Gastrocnemius medialis (tissue), 4 donors: ENCODE data around the gene ALPP.

ENCODE experiments used
- POLR2A ChIP-seq, 2 donors: fragments of 450-650 bp; IDR thresholded peaks; one replicate each; pipeline ENCODE4 v1.6.1; 2017; ENCODE audit warnings: antibody characterized with exemption in 2 of 2, mild to moderate bottlenecking in 2 of 2, moderate library complexity in 2 of 2
- TF ChIP-seq, protein P1 (sequence below), 5 experiments: fragments of 450-650 bp in 3 of 5; fragments of 200-600 bp in 2 of 5; sonication (generic) in 2 of 5; IDR thresholded peaks in 4 of 5; conservative IDR thresholded peaks in 1 of 5; 1 replicate in 4 of 5; 2 replicates in 1 of 5; pipeline ENCODE4 v1.5.1; 2016 to 2019; ENCODE audit warnings: antibody characterized with exemption in 5 of 5, mild to moderate bottlenecking in 3 of 5, moderate library complexity in 3 of 5

- TF ChIP-seq, protein P1, sequence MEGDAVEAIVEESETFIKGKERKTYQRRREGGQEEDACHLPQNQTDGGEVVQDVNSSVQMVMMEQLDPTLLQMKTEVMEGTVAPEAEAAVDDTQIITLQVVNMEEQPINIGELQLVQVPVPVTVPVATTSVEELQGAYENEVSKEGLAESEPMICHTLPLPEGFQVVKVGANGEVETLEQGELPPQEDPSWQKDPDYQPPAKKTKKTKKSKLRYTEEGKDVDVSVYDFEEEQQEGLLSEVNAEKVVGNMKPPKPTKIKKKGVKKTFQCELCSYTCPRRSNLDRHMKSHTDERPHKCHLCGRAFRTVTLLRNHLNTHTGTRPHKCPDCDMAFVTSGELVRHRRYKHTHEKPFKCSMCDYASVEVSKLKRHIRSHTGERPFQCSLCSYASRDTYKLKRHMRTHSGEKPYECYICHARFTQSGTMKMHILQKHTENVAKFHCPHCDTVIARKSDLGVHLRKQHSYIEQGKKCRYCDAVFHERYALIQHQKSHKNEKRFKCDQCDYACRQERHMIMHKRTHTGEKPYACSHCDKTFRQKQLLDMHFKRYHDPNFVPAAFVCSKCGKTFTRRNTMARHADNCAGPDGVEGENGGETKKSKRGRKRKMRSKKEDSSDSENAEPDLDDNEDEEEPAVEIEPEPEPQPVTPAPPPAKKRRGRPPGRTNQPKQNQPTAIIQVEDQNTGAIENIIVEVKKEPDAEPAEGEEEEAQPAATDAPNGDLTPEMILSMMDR (IDR thresholded peaks at IDR 0.05 in 4 of 5, conservative IDR thresholded peaks at IDR 0.05 in 1 of 5): no peak
- no peak for TF ChIP-seq POLR2A (IDR thresholded peaks at IDR 0.05)
Measured at GRCh38 chr2:232388324-232388891, 9.9 kb downstream of the ALPP start.
